ENCODE data around the gene LRIT2. TPM values are rescaled to one million over a fixed set of nuclear protein-coding genes. Genes with fewer than 3 reads are reported as not detected.

The LRIT2 gene
- total RNA-seq, 1 experiment from 2014 or later: not detected

DNA sequence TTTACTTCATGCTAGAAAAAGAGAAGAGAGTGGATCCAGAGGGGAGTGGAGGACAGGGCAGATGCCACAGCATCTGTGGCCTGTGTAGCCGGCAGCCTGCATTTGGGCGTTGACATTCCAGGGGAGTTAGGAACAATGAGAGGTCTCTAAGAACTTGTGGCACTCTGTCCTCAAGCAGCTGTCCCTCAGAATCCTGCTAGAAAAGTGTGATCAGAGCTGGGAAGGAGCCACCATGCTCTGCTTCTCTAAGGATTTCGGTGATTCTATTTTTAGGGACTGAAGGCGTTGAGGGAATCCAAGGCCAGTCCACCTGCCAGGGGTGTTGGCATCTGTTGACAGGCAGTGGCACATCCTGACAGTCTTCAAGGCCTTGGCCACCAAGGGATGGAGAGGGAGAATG, 7.6 kb downstream of the LRIT2 start:
- intact Hi-C loops (cut with micrococcal nuclease; ENCODE audit: unreplicated experiment) (no loop called here), in situ Hi-C loops (cut with HindIII; ENCODE audit: low pct_unique_long_range_greater_than_20kb, low sequenced_read_pairs) (no loop called here)
- Histone ChIP-seq H3K4me3 (ENCODE audit: low read depth in 2 of 2, low read length in 2 of 2) (no peak overlapping the region), H3K4me1 (ENCODE audit: control insufficient read depth, insufficient read depth, low read length) (no peaks in the 10 kb centered on the region), H3K36me3 (ENCODE audit: control insufficient read depth, insufficient read depth, low read length) (no peaks in the 10 kb centered on the region), H3K27ac (ENCODE audit: low read length) (no peak overlapping the region), H3K9me3 (ENCODE audit: control insufficient read depth, insufficient read depth, low read depth, low read length) (no peaks in the 10 kb centered on the region), H3K27me3 (ENCODE audit: control insufficient read depth, insufficient read depth, low read length) (peaks cover 16% of the 10 kb centered on the region)
- DNase-seq (ENCODE audit: low read depth, low spot score) (no peak), ATAC-seq (no peak)
- ChIA-PET CTCF (no interaction called here), POLR2A (no interaction called here)
- BruUV-seq (replicated peaks): no TSS peak
- TF ChIP-seq, protein P1, sequence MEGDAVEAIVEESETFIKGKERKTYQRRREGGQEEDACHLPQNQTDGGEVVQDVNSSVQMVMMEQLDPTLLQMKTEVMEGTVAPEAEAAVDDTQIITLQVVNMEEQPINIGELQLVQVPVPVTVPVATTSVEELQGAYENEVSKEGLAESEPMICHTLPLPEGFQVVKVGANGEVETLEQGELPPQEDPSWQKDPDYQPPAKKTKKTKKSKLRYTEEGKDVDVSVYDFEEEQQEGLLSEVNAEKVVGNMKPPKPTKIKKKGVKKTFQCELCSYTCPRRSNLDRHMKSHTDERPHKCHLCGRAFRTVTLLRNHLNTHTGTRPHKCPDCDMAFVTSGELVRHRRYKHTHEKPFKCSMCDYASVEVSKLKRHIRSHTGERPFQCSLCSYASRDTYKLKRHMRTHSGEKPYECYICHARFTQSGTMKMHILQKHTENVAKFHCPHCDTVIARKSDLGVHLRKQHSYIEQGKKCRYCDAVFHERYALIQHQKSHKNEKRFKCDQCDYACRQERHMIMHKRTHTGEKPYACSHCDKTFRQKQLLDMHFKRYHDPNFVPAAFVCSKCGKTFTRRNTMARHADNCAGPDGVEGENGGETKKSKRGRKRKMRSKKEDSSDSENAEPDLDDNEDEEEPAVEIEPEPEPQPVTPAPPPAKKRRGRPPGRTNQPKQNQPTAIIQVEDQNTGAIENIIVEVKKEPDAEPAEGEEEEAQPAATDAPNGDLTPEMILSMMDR (IDR thresholded peaks at IDR 0.05): no peak
- TF ChIP-seq REST (IDR thresholded peaks at IDR 0.05; ENCODE audit: insufficient read depth in 1 of 2, low read depth in 2 of 2, low read length in 1 of 2) (no peak), SIN3A (IDR thresholded peaks at IDR 0.05; ENCODE audit: borderline replicate concordance, insufficient read depth, low read depth, low read length) (no peak), TCF7L2 (IDR thresholded peaks at IDR 0.05; ENCODE audit: low read depth, low read length) (no peak), POLR2AphosphoS5 (IDR thresholded peaks at IDR 0.05; ENCODE audit: low read depth, low read length) (no peak)

DNA sequence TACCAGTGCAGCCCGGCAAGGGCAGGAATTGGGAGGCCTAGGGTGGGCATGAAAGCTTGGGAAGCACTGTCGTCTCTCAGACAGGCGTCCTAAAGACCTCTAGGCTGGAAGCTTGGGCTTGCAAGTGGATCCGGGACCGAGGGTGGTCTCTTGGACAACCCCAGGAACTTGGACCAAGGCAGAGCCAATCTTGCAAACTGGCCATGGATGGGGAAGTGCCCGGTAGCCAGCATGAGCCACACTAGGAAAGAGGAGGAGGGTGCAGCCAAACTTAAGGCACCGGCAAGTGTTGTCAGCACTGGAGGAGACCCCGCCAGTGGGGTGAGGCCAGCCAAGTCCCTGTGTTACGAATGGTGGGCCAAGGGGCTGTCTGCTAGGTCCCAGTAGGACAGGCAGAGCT, 8.5 kb downstream of the LRIT2 start:
- CTCF ChIA-PET: no interaction called here
- DNase-seq (ENCODE audit: low read depth, low spot score) (no peak), ATAC-seq (no peak)
- POLR2A ChIA-PET: no interaction called here
- intact Hi-C loops (cut with micrococcal nuclease; ENCODE audit: unreplicated experiment) (no loop called here), in situ Hi-C loops (cut with HindIII; ENCODE audit: low pct_unique_long_range_greater_than_20kb, low sequenced_read_pairs) (no loop called here)
- H3K27ac ChIP-seq (ENCODE audit: low read length): no peak overlapping the region
- peaks cover 16% of the 10 kb centered on the region for H3K27me3 ChIP-seq (ENCODE audit: control insufficient read depth, insufficient read depth, low read length)
- no peak overlapping the region for H3K4me3 ChIP-seq (ENCODE audit: low read depth in 2 of 2, low read length in 2 of 2)
- H3K9me3 ChIP-seq (ENCODE audit: control insufficient read depth, insufficient read depth, low read depth, low read length): no peaks in the 10 kb centered on the region
- BruUV-seq (replicated peaks): no TSS peak
- H3K4me1 ChIP-seq (ENCODE audit: control insufficient read depth, insufficient read depth, low read length): no peaks in the 10 kb centered on the region
- TF ChIP-seq POLR2AphosphoS5 (IDR thresholded peaks at IDR 0.05; ENCODE audit: low read depth, low read length): no peak
- TF ChIP-seq, protein P1 (IDR thresholded peaks at IDR 0.05): no peak
- TF ChIP-seq SIN3A (IDR thresholded peaks at IDR 0.05; ENCODE audit: borderline replicate concordance, insufficient read depth, low read depth, low read length): no peak
- no peak for TF ChIP-seq TCF7L2 (IDR thresholded peaks at IDR 0.05; ENCODE audit: low read depth, low read length)
- no peak for TF ChIP-seq REST (IDR thresholded peaks at IDR 0.05; ENCODE audit: insufficient read depth in 1 of 2, low read depth in 2 of 2, low read length in 1 of 2)
- no peaks in the 10 kb centered on the region for H3K36me3 ChIP-seq (ENCODE audit: control insufficient read depth, insufficient read depth, low read length)
